Measurements from ENCODE around the gene IL18R1.

Gene IL18R1

GRCh38 chr2:102344397-102344796 is 11.2 kb upstream of the IL18R1 start:
- DNase-seq = no peak

DNA sequence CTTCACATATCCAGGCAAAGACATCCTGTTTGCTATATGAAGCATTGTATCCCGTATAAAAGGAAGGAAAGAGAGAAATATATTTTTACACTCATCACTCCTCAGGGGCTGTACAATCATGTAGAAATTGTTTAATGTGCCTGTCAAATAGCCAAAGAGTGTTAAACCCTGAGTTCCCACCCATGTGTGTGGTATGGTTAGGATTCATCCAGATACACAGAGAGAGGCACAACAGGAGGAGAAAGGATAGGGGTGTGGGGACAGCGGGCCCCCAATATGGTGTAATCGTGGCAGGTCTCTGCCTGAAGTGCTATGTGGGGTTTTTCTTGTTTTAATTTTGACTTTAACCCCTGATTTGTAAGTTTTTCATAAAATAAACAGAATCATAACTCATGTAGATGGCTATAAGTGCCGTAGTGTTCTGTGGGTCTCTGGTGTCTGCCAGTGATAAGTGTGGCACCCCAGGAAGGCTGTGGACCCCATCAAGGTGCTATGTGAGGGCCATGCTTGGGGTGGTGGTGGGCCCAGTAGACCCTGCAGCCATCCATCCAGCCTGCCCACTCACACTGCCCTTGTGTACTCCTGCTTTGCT is 10.2 kb upstream of the IL18R1 start:
- no peak for DNase-seq

DNA sequence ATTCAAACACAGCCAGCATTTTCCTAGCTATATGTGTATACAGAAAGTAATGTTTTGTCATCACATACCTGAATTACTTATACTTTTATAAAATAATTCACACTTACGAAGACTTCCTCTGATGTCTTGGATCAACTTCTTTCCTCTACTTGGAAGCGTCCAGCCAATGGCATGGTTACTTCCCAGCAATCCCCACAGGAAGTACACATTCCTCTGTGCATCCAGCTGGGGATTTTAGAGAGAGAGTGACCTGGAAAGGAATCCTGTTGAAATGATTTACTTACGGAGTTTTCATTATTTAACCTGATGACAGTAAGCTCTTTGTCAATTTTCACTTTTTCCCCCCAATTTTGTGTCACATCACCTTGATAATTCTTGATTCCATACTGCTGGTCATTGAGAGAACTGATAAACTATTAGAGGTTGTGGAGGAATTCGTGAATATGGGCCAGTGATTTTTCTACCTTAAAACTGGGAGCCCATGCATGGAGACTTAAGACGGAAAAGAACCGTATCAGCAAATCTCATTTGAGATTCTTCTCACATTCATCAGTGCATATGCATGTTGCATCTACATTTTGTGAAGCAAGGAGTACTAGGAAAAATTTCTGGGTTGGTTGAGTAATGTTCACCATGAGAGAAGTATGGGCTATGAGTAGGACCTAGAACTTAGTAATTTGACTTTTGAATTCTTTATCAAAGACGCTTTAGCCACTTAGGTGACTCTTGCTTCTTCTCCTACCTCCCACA is 9.0 kb upstream of the IL18R1 start:
- DNase-seq = no peak

GRCh38 chr2:102350137-102350793 is 5.3 kb upstream of the IL18R1 start:
- DNase-seq = no peak

- DNase-seq = no peak
Measured at GRCh38 chr2:102356381-102356712, 751 bp downstream of the IL18R1 start.

GRCh38 chr2:102356741-102357140 is 1.1 kb downstream of the IL18R1 start:
- no peak for DNase-seq

DNA sequence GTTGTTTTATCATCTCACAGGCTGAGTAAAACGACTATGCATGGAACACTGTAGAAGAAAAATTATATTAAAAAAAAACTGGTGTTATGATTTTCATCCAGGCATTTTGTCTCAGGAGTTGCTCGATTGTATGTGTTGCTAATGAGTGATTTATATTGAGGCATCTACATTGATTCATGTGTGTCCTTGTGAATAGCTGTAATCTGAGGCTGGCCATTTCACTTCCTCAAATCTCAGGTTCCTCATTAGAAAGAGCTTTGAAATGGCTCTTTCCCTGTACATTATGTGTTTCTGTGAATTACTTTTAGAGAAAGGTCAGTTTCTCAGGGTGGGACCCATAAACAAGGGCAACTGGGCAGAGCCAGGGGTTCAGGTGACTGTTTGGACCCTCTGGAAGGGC is 2.3 kb downstream of the IL18R1 start:
- DNase-seq = no peak

DNA sequence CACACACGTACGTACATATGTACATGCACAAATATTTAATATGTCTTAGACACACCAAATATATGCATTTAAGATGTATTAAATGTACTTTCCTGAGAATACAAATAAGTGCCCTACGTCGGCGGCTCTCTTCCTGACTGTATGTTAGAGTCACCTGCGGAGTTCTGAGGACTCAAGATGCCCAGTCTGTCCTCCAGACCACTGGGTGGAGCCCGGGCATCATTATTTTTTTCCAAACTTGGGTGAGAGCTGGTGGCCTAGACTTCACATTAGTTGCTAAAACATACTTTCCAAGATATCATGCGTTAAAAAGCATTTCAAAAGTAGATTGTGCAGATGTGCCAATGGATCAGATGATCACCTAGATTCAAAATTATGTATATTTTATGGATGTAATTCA is 2.9 kb downstream of the IL18R1 start:
- DNase-seq = no peak

- no peak for DNase-seq
Measured at GRCh38 chr2:102359527-102359926, 3.9 kb downstream of the IL18R1 start.

DNA sequence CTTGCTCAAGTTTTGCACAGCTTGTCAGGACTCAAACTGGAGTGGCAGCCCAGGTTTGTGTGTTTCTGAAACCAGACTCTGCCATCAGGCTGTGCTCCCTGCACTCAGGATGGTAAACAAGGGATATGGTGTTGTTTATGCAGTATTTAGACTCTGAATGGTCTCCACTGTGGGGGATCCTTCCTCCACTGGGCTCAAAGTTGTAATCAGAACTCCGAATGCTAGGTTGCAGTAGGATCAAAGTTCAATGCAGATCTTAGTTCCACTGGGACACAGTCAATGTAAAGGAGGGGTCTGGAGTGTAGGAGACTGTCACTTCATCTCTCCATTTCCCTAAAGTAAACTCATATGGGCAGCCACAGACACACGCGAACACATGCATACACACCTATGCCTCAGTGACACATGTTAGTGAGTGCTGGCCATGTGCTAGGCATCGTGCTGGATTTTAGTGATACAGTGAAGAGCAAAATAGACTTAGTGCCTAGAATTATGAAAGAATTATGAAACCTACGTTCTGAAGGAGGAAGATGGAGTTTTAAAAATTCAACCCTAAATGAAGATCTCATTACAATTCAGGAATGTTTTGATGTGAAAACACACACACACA is 6.1 kb downstream of the IL18R1 start:
- no peak for DNase-seq

- no peak for DNase-seq
Measured at GRCh38 chr2:102365763-102366162, 10.2 kb downstream of the IL18R1 start.

- DNase-seq = no peak
Measured at GRCh38 chr2:102366406-102367112, 11.0 kb downstream of the IL18R1 start.

- no peak for DNase-seq
Measured at GRCh38 chr2:102367331-102367971, 11.9 kb downstream of the IL18R1 start.

- no peak for DNase-seq
Measured at GRCh38 chr2:102368461-102369109, 13.0 kb downstream of the IL18R1 start.

GRCh38 chr2:102369866-102370265 is 14.3 kb downstream of the IL18R1 start:
- no peak for DNase-seq

- no peak for DNase-seq
Measured at GRCh38 chr2:102376052-102376591, 20.5 kb downstream of the IL18R1 start.

DNA sequence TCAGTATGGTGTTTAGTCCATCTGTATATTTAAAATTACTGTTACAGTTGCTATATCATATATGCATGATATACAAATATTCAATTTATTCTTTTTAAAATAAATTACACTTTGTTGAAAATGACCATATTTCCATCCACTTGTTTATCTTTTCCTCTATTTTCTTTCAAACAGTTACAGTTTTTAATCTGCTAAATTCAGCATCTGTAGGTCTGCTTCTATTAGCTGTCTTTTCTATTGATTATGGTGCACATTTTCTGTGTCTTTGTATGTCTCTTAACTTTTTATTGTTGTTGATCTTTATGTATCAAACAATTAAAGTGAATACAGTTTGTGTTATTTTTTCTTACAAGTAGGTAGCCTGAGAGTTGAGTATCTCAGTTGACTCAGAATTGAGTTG is 28.1 kb downstream of the IL18R1 start:
- DNase-seq = no peak

GRCh38 chr2:102385522-102385921 is 29.9 kb downstream of the IL18R1 start:
- no peak for DNase-seq

GRCh38 chr2:102386004-102386403 is 30.4 kb downstream of the IL18R1 start:
- DNase-seq = no peak

DNA sequence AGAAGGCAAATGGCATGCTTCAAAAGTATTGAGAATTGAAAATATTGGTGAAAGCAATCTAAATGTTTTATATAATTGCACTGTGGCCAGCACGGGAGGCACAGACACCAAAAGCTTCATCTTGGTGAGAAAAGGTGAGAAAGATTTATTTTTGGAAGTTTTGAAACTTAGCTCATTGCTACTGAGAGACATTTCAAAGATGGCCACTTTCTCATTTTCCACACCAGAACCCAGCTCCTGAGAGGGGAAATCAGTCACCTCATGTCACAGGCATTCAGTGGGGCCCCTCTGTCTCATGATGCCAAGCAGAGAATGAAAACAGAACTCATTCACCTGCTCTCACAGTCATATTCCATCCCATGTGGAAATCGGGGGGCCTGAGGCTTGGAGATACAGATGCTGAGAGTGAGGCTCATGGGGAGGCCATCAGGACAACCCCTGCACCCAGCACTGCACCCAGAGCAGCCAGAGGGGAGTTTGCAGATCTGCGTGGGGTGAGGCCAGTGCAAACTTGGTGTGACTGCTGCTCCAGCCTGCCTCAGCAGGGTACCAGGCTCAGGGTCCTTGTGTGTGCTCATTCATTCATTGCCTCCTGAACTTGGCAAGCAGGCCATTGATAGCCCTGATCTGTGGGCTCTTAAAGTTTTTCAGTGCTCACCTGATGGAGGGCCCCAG is 31.4 kb downstream of the IL18R1 start:
- DNase-seq = no peak
